ENCODE measurements around the gene ITGA1.

ITGA1 gene

GRCh38 chr5:52789851-52790250, 2.1 kb downstream of the ITGA1 start:
- H3K4me3 ChIP-seq (ENCODE audit: low read depth, low read length) = peak overlapping the region; percentile 82
- TF ChIP-seq, protein P1, sequence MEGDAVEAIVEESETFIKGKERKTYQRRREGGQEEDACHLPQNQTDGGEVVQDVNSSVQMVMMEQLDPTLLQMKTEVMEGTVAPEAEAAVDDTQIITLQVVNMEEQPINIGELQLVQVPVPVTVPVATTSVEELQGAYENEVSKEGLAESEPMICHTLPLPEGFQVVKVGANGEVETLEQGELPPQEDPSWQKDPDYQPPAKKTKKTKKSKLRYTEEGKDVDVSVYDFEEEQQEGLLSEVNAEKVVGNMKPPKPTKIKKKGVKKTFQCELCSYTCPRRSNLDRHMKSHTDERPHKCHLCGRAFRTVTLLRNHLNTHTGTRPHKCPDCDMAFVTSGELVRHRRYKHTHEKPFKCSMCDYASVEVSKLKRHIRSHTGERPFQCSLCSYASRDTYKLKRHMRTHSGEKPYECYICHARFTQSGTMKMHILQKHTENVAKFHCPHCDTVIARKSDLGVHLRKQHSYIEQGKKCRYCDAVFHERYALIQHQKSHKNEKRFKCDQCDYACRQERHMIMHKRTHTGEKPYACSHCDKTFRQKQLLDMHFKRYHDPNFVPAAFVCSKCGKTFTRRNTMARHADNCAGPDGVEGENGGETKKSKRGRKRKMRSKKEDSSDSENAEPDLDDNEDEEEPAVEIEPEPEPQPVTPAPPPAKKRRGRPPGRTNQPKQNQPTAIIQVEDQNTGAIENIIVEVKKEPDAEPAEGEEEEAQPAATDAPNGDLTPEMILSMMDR (IDR thresholded peaks at IDR 0.05; ENCODE audit: low read depth, low read length) = no peak

DNA sequence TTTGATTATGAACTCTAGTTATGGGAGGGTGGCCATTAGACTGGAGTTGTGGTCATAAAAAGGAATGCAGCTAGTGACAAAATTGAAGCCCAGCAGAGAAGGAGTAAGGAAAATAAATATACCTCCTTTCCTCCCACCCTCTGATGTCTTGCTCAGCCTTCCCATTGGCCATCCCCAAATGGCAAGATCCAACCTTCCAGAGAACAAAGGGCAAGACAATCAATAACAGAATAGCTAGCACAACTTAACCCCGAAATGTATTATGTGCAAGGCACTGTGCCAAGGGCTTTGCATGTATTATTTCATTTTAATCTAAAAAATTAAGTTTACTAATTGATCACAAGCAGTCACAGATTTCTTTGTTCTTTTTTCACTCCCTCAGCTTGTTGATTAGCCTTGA, 3.6 kb downstream of the ITGA1 start:
- H3K4me3 ChIP-seq (ENCODE audit: low read depth, low read length) = no peak overlapping the region
- TF ChIP-seq, protein P1 (IDR thresholded peaks at IDR 0.05; ENCODE audit: low read depth, low read length) = no peak

GRCh38 chr5:52794519-52794918, 6.8 kb downstream of the ITGA1 start:
- TF ChIP-seq, protein P1 (IDR thresholded peaks at IDR 0.05; ENCODE audit: low read depth, low read length) = no peak
- no peak overlapping the region for H3K4me3 ChIP-seq (ENCODE audit: low read depth, low read length)

DNA sequence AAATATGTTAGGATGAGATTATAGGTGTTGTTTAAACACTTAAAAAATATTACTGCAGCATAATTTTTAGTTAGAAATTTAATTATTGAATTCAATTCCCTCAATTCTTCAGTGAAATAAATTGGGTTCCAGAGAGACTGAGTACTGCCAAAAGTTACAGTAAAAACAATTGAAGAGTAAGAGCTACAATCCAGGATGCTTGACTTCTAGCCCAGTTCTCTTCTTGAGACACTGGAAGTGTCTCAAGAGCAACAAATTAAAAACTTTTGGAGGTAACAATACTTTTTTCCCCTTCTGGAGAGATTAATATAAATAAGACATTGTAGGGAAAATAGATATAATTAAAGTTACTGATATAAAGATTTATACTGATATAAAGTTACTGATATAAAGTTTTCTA, 8.3 kb downstream of the ITGA1 start:
- TF ChIP-seq, protein P1 (IDR thresholded peaks at IDR 0.05; ENCODE audit: low read depth, low read length) = no peak
- H3K4me3 ChIP-seq (ENCODE audit: low read depth, low read length) = no peak overlapping the region

- TF ChIP-seq, protein P1 (IDR thresholded peaks at IDR 0.05; ENCODE audit: low read depth, low read length) = no peak
- H3K4me3 ChIP-seq (ENCODE audit: low read depth, low read length) = no peak overlapping the region
These were observed 8.9 kb downstream of the ITGA1 start for GRCh38 chr5:52796516-52797103.

GRCh38 chr5:52798938-52799337, 11.2 kb downstream of the ITGA1 start:
- H3K4me3 ChIP-seq (ENCODE audit: low read depth, low read length) = peak overlapping the region; percentile 85
- TF ChIP-seq, protein P1 (IDR thresholded peaks at IDR 0.05; ENCODE audit: low read depth, low read length) = no peak

GRCh38 chr5:52799358-52799982, 11.8 kb downstream of the ITGA1 start:
- peak overlapping the region; percentile 85 for H3K4me3 ChIP-seq (ENCODE audit: low read depth, low read length)
- TF ChIP-seq, protein P1 (IDR thresholded peaks at IDR 0.05; ENCODE audit: low read depth, low read length) = no peak
